Gastroesophageal sphincter (tissue), 4 donors: ENCODE data around the gene PTPN14. TPM values are rescaled to one million over a fixed set of nuclear protein-coding genes. Genes with fewer than 3 reads are reported as not detected.
A peak's percentile ranks its signal among the peaks of the same experiment; 100 is the strongest.
"Not testable (repeated sequence)": the region's sequence is repeated elsewhere in the genome, so short reads cannot be mapped to it uniquely, and the experiment has no call there.

Experiments used
- ATAC-seq: fragments of 150-250 bp; one replicate; pipeline ENCODE4 v1.9.1; 2016; ENCODE audit warnings: mild to moderate bottlenecking, moderate library complexity
- H3K27ac ChIP-seq, 4 donors: fragments of 200-600 bp; sonication (generic) in 3 of 4; 1 replicate in 3 of 4; 2 replicates in 1 of 4; pipeline ENCODE4 v1.5.1; 2016 to 2019
- H3K27me3 ChIP-seq: fragments of 200-600 bp; sonication (generic); one replicate; pipeline ENCODE4 v1.5.1; 2019
- H3K36me3 ChIP-seq, 2 donors: fragments of 200-600 bp; sonication (generic); one replicate each; pipeline ENCODE4 v1.5.1; 2019; ENCODE audit warnings: control low read depth in 1 of 2
- H3K4me1 ChIP-seq, 3 donors: fragments of 200-600 bp; sonication (generic); 1 replicate in 2 of 3; 2 replicates in 1 of 3; pipeline ENCODE4 v1.5.1; 2016 to 2019; ENCODE audit warnings: control low read depth in 2 of 3
- H3K4me3 ChIP-seq, 2 donors: fragments of 200-600 bp; sonication (generic); one replicate each; pipeline ENCODE4 v1.5.1; 2019; ENCODE audit warnings: mild to moderate bottlenecking in 1 of 2, moderate library complexity in 1 of 2
- H3K9me3 ChIP-seq, 3 donors: fragments of 200-600 bp; sonication (generic); one replicate each; pipeline ENCODE4 v1.5.1; 2017 to 2019; ENCODE audit warnings: control low read depth in 2 of 3
- EP300 ChIP-seq: sonication (generic); formaldehyde crosslinking; IDR thresholded peaks from one replicate; pipeline ENCODE4 v1.6.1; 2017; ENCODE audit warnings: antibody characterized with exemption, mild to moderate bottlenecking
- POLR2A ChIP-seq, 2 donors: fragments of 450-650 bp; IDR thresholded peaks; one replicate each; pipeline ENCODE4 v1.6.1; 2017; ENCODE audit warnings: antibody characterized with exemption in 2 of 2, mild to moderate bottlenecking in 2 of 2, moderate library complexity in 1 of 2
- POLR2AphosphoS5 ChIP-seq: sonication (generic); formaldehyde crosslinking; IDR thresholded peaks from one replicate; pipeline ENCODE4 v1.6.1; 2017; ENCODE audit warnings: antibody characterized with exemption
- WGBS, 2 donors: methylation state at CpG; one replicate each; pipeline ENCODE4 v1.1.5; 2018; ENCODE audit warnings: low coverage in 1 of 2; 5-methylcytosine and 5-hydroxymethylcytosine counted together
- total RNA-seq, 4 donors: library from RNA; depleted of rRNA; stranded (reverse); fragments of >200 nt; gene quantifications; one replicate each; pipeline ENCODE4 v1.1.0, GENCODE V29; 2016
- TF ChIP-seq, protein P1 (sequence below), 4 experiments: fragments of 200-600 bp in 2 of 4; fragments of 450-650 bp in 2 of 4; sonication (generic) in 1 of 4; IDR thresholded peaks; one replicate each; pipeline ENCODE4 v1.5.1; 2017 to 2019; ENCODE audit warnings: antibody characterized with exemption in 4 of 4, mild to moderate bottlenecking in 2 of 4, moderate library complexity in 2 of 4

Gene PTPN14
- total RNA-seq, 4 donors from 2014 or later = 38.9 to 96.8 (median 75.4) TPM

GRCh38 chr1:214537219-214537618 lies 14.2 kb downstream of the PTPN14 start:
- Histone ChIP-seq H3K36me3 (peaks cover 0 to 8% of the 10 kb centered on the region in 2 donors), H3K27me3 (no peaks in the 10 kb centered on the region), H3K4me1 (peaks cover 9 to 70% (median 24%) of the 10 kb centered on the region in 3 donors), H3K9me3 (no peaks in the 10 kb centered on the region), H3K4me3 (no peak overlapping the region), H3K27ac (peak overlapping the region in 3 of 4 donors; percentile 44 to 73 (median 69))
- ATAC-seq = no peak
- 62 to 63% methylated on average over 5 of the region's 5 CpGs for WGBS, 2 donors
- TF ChIP-seq EP300 = no peak
- TF ChIP-seq, protein P1, sequence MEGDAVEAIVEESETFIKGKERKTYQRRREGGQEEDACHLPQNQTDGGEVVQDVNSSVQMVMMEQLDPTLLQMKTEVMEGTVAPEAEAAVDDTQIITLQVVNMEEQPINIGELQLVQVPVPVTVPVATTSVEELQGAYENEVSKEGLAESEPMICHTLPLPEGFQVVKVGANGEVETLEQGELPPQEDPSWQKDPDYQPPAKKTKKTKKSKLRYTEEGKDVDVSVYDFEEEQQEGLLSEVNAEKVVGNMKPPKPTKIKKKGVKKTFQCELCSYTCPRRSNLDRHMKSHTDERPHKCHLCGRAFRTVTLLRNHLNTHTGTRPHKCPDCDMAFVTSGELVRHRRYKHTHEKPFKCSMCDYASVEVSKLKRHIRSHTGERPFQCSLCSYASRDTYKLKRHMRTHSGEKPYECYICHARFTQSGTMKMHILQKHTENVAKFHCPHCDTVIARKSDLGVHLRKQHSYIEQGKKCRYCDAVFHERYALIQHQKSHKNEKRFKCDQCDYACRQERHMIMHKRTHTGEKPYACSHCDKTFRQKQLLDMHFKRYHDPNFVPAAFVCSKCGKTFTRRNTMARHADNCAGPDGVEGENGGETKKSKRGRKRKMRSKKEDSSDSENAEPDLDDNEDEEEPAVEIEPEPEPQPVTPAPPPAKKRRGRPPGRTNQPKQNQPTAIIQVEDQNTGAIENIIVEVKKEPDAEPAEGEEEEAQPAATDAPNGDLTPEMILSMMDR (IDR thresholded peaks at IDR 0.05) = no peak
- no peak for TF ChIP-seq POLR2A (IDR thresholded peaks at IDR 0.05)
- no peak for TF ChIP-seq POLR2AphosphoS5

- Histone ChIP-seq H3K9me3 (no peaks in the 10 kb centered on the region), H3K4me1 (peaks cover 1 to 54% (median 2%) of the 10 kb centered on the region in 3 donors), H3K4me3 (no peak overlapping the region), H3K27ac (no peak overlapping the region), H3K36me3 (peaks cover 0 to 11% of the 10 kb centered on the region in 2 donors), H3K27me3 (no peaks in the 10 kb centered on the region)
- TF ChIP-seq, protein P1 (IDR thresholded peaks at IDR 0.05) = no peak
- TF ChIP-seq POLR2AphosphoS5 (no peak), EP300 (no peak), POLR2A (IDR thresholded peaks at IDR 0.05) (no peak)
- no peak for ATAC-seq
- 45 to 92% methylated on average over 2 of the region's 9 CpGs for WGBS, 2 donors
Measured at GRCh38 chr1:214532070-214532469, 19.3 kb downstream of the PTPN14 start.

- Histone ChIP-seq H3K4me3 (no peak overlapping the region), H3K27me3 (no peaks in the 10 kb centered on the region), H3K9me3 (no peaks in the 10 kb centered on the region), H3K27ac (no peak overlapping the region), H3K36me3 (no peaks in the 10 kb centered on the region), H3K4me1 (peaks cover 0 to 64% (median 0%) of the 10 kb centered on the region in 3 donors)
- 72 to 80% methylated on average over 4 to 5 of the region's 5 CpGs for WGBS, 2 donors
- TF ChIP-seq POLR2AphosphoS5 (no peak), POLR2A (IDR thresholded peaks at IDR 0.05) (no peak), EP300 (no peak)
- TF ChIP-seq, protein P1 (IDR thresholded peaks at IDR 0.05) = no peak
- no peak for ATAC-seq
Measured at GRCh38 chr1:214525535-214526019, 25.8 kb downstream of the PTPN14 start.

DNA sequence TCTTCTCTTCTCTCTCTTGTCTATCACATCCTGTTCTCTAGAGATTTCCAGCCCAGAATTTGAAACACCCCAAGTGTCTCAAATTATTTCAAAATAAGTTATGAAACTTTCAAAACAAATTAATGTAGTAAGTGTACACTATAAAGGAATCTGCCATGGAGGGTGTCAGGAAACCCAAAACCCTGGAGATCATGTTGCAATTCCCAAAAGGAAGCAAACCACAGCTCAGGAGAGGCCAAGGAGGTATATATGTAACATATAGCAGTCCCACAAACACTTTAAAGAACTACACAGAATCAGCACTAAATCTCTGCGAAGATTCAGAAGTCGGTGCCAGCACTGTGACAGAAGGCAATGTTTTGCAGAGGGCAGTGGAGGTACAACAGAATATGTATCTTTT lies 26.6 kb downstream of the PTPN14 start:
- no peak for ATAC-seq
- H3K4me1 ChIP-seq = peaks cover 0 to 62% (median 0%) of the 10 kb centered on the region in 3 donors
- H3K4me3 ChIP-seq = no peak overlapping the region
- H3K27me3 ChIP-seq = no peaks in the 10 kb centered on the region
- H3K27ac ChIP-seq = no peak overlapping the region
- H3K36me3 ChIP-seq = no peaks in the 10 kb centered on the region
- no peaks in the 10 kb centered on the region for H3K9me3 ChIP-seq
- TF ChIP-seq POLR2AphosphoS5 (no peak), EP300 (no peak), POLR2A (IDR thresholded peaks at IDR 0.05) (no peak)
- TF ChIP-seq, protein P1 (IDR thresholded peaks at IDR 0.05) = no peak
- 55 to 67% methylated on average over 2 of the region's 2 CpGs for WGBS, 2 donors

DNA sequence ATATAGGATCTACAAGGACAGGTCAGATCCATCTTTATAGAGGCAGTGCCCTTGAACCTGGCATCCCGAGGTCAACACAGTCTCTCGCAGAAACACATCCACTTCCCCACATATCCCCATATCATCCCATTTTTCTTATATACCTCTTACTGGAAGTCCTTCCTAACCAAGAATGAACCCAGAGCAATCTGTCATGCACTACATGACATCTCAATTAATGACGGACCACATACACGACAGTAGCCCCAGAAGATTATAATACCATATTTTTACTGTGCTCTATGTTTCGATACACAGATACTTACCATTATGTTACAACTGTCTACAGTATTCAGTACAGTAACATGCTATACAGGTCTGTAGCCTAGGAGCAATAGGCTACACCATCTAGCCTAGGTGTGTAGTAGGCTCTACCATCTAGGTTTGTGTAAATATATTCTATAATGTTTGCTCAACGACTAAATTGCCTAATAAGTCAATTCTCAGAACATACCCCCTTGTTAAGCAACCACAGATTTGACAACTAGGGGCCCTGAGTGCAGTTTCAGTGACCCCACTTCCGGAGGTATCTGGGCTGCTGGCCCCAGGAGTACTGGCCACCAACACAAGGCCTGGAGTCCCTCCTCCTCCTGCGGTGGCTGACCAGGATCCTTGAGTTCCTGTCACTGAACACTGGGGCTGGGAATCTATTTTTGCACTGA lies 28.1 kb downstream of the PTPN14 start:
- H3K27me3 ChIP-seq = no peaks in the 10 kb centered on the region
- ATAC-seq = no peak

DNA sequence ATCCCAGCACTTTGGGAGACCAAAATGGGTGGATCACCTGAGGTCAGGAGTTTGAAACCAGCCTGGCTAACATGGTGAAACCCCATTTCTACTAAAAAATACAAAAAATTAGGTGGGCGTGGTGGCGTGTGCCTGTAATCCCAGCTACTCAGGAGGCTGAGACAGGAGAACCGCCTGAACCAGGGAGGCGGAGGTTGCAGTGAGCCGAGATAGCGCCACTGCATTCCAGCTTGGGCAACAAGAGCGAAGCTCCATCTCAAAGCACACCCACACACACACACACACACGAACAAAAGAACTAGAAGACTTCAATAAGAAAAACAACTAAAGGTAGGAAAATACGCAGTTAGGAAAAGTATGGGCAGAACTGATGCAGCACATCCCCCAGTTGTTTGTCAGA lies 29.9 kb downstream of the PTPN14 start:
- ATAC-seq, H3K4me3 ChIP-seq, H3K9me3 ChIP-seq, H3K36me3 ChIP-seq, H3K27ac ChIP-seq, H3K27me3 ChIP-seq: not testable (repeated sequence)
- 95 to 100% methylated on average over 1 to 9 of the region's 9 CpGs for WGBS, 2 donors
- peaks cover 0 to 71% (median 0%) of the 10 kb centered on the region in 3 donors for H3K4me1 ChIP-seq

More for the DNA sequence above, 28.1 kb downstream of the PTPN14 start:
- Histone ChIP-seq H3K36me3 (no peaks in the 10 kb centered on the region), H3K27ac (no peak overlapping the region), H3K9me3 (no peaks in the 10 kb centered on the region), H3K4me3 (no peak overlapping the region), H3K4me1 (peaks cover 0 to 65% (median 0%) of the 10 kb centered on the region in 3 donors)
- no peak for TF ChIP-seq EP300
- no peak for TF ChIP-seq POLR2AphosphoS5
- no peak for TF ChIP-seq POLR2A (IDR thresholded peaks at IDR 0.05)
- TF ChIP-seq, protein P1 (IDR thresholded peaks at IDR 0.05) = no peak
- WGBS, 2 donors = 93% methylated on average over 7 of the region's 8 CpGs
